HTERT RPE-1 (cell line): ENCODE results near the gene FRMPD4.

Source experiments
- in situ Hi-C: fragments of 300-500 bp; cut with MboI; formaldehyde crosslinking; loops from 4 replicates; pipeline ENCODE4 v1.14.3; 2020; ENCODE audit warnings: low sequenced_read_pairs

FRMPD4 gene

DNA sequence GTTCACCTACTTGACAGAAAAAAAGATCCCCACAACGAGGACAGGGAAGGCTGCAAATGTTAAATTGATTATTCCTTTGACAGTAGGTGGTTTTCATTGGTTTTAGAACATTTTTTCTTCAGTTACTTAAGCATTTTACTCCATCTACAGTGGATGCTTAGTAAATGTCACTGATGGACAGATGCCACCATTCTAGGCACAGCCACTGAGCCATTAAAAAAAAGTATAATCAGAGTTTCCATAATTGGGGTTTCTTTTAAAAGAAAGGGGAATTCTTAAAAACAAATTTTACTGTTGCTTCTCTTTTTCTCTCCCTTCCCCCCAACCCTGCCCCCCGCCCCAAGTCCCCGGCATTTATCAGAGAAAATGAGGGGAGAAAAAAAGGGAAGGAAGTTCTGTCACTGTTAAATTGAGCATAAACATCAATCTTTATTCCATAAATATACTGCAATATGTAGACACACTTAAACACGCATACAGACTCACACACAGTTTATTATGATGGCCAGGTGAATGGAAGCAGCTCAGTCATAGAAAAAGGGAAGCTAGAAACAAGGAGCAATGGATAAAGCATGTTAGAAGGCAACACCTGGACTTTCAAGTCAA is 573.3 kb downstream of the FRMPD4 start:
- in situ Hi-C loops: no loop called here

DNA sequence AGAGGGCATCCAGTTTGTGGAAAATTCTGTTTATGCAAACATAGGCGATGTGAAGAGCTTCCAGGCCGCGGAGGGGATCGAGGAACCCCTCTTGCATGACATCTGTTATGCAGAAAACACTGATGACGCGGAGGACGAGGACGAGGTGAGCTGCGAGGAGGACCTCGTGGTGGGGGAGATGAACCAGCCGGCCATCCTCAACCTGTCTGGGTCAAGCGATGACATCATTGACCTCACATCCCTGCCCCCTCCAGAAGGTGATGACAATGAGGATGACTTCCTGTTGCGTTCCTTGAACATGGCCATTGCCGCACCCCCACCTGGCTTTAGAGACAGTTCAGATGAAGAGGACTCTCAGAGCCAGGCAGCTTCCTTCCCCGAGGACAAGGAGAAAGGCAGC is 578.3 kb downstream of the FRMPD4 start:
- in situ Hi-C loops: no loop called here

DNA sequence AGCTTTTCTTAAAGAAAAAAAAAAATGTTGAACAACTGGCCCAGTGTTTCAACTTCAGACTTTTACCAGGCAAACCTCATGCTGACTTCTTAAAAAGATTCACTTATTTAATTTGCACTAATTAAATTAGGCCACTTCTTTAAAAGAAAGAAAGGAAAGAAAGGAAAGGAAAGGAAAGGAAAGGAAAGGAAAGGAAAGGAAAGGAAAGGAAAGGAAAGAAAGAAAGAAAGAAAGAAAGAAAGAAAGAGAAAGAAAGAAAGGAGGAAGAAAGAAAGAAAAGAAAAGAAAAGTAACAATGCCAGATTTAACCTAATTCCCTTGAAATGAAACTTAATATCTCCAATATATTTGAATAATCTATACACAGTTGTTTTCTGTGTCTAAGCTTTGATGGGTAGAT is 581.6 kb downstream of the FRMPD4 start:
- in situ Hi-C loops: no loop called here

DNA sequence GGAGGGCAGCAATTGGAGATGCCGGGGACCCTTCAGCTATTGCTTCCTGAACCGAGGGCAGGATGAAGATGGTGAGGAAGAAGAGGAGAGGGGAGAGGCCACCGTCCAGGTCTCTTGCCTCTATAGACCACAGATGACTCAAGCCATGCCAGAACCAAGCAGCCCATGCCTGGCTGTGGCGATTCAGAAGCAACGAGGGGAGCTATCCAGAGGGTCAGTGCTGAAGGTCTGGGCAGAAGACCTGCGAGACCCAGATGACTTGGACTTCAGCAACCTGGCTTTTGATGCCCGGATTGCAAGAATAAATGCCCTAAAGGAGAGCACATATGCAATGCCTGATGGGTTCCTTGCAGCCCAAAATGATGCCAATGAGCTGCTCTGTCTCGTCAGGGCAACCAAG is 582.8 kb downstream of the FRMPD4 start:
- in situ Hi-C loops: no loop called here

DNA sequence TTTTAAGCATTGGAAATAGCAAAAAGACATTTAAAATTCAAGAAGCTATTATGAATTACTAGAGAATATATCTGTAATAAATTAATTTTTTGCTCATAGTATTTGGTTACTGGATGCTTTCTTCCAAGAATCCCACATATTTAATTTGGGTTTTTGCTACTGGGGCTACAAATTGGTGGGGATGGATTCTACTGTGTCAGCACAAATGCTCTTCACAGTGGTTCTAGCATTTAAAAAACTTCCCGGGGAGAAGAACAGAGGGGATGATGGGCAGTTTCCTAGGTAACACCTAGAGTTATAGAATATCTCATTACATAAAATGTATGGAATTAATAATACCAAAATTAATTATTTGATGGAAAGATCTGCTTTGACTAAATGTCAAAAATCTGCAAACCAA is 584.0 kb downstream of the FRMPD4 start:
- in situ Hi-C loops: no loop called here

DNA sequence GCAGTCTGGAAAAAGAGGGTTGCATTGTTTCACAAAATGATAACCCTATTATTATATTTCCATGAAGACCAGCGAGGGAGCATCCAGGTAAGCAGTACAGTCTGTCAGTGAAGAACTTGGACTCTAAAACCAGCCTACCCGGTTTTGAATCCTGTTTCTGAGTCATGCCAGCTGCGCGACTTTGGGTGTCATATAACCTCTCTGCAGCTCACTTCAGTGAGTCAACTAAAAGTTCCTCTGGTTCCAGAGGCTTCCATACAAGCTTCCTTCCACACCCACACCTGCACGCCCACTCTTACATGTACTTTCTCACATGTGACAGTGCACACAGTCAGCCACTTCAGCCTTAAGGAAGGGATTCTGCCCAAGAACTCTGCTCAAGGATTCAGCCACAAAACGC is 603.1 kb downstream of the FRMPD4 start:
- in situ Hi-C loops: no loop called here

DNA sequence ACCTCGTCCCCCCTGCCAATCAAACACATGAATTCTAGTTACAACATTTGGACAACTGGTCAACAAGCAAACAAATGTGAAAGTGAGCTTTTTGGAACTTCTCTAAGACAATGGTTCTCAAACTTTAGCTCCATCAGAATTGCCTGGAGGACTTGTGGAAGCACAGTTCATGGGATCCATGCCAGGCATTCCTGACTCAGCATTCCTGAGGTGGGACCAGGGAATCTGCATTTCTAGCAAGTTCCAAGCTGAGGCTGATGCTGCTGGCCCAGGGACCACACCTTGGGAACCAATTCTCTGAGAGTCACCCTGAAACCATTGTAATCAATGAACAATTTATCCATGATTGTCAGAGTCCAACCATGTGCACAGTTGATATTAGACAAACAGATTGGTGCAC is 609.2 kb downstream of the FRMPD4 start:
- in situ Hi-C loops: no loop called here

DNA sequence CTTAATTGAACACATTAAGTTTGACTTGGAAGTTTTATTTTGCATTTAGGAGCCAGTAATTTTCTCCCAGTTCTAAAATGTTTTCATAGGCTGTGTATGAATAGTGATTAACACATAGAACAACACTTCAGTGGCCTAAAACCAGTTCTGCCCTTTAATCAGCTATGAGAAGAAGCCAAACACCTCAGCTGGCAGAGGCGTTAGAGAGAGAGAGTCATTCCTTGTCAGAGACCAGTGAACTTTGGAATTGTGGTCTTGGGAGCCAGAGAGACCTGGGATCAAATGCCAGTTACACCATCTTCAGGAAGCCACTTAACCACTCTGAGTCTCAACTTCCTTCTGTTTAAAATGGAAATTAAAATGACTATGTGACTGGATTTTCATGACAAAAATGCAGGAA is 613.6 kb downstream of the FRMPD4 start:
- in situ Hi-C loops: no loop called here

DNA sequence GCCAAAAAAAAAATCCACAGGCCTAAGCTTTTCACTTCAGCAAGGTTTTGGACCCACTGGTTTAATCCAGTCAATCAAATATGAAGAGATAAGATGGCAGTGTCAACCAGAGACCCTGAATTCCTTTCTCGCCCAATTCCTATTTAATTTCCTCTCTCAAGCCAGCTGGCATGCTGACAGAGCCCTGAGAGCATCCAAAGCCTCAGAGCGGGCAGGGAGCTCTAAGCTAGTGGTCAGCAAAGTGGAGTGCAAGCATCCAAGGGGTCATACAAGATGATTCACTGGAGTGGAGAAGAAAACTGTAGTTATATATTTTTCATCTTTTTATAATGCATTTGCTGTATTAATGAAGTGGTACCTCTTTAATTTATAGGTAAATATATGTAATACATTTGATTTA is 615.1 kb downstream of the FRMPD4 start:
- in situ Hi-C loops: no loop called here

DNA sequence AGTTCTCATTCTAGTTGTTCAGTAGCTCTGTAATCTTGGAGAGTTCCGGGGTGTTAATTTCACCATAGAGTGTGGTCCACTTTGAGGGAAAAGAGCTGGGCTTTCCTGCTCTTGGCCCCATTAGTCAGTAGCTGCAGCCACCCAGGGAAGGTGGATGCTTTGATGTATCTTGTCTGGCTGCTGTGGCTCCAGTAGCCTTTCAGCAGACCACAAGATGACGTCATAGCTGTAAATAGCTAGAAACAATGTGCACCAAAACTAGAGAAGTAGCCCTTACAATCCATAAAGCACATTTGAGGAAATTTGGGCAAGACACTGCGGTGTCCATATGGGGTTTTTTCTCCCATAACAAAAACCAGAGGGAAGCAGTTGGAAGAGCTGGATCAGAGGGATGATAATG is 620.0 kb downstream of the FRMPD4 start:
- in situ Hi-C loops: no loop called here

DNA sequence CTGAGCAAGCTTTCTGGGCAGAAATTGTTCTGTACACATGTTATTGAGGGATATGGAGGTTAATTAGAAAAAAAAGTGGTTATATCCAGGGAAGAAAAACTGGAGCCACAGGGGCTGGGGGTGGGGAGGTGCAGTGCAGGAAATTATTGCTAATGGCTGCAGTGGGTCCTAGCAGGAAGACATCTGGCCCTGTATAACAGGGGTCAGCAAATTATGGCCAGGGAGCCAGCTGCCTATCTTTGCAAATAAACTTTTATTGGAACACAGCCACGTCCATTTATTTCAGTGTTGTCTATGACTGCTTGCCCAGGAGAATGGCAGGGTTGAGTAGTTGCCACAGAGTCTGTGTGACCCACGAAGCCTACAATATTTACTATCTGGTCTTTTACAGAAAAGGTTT is 629.6 kb downstream of the FRMPD4 start:
- in situ Hi-C loops: no loop called here

DNA sequence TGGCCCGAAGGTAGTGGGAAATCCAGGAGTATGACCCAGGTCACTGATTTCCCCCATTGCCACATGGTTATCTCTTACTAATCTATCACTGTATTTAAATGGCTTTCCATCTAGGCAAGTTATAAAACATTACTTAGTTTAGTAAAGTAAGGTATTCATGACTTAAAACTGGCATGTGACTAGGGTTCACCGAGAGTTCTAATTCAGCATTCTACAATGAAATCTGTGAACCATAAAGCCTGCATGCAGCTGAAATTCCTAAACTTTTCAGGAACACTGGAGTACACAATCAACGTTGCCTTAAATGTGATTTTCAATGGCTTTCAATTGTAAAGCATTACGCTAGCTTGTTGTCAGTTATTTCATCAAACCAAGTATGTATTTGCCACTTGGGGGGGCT is 630.2 kb downstream of the FRMPD4 start:
- in situ Hi-C loops: no loop called here

DNA sequence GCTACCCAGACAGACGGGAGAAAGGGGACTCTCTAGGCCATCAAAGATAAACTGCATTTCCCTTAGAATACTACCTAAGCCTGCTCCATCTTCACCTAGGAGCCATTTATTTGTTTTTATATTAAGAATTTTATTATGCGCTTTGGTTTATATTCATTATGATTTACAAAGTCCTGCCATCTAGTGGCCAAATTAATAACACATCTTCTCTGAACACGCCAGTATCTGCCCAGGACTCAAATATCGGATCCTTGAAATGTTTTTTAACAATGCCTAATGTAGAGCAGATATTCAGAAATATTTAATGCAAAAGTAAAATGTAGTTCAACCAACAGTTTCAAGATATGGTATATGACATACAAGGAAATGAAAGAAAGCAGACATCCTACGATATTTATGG is 632.2 kb downstream of the FRMPD4 start:
- in situ Hi-C loops: no loop called here

DNA sequence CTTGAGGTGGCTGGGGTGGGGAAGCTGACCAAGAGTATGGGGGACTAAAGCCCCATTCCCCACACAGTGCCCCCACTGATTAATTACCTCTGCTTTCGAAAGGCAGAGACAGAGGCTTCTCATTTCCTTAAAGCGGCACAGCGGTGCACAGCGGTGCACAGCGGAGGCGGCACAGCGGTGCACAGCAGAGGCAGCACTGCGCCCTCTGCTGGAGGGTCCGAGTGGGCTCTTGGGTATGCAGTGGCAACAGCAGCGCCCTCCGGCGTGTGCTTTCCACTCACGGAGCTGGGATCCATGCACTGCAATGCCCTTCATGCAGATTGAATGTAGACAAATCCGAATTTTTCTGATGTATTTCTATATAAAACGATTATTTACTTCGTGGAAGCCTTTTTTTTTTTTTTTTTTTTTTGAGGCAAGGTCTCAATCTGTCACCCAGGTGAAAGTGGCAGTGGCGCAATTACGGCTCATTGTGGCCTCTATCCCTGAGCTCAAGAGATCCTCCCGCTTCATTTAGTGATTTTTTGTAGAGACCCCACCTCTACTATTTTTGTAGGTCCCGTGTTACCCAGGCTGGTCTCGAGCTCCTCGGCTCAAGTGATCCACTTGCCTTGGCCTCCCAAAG is 633.3 kb downstream of the FRMPD4 start:
- in situ Hi-C loops: no loop called here
